Measurements from ENCODE around the gene AUTS2. TPM values are rescaled to one million over a fixed set of nuclear protein-coding genes. Genes with fewer than 3 reads are reported as not detected.

AUTS2 gene
- total RNA-seq, 1 experiment from 2014 or later: 256 TPM

DNA sequence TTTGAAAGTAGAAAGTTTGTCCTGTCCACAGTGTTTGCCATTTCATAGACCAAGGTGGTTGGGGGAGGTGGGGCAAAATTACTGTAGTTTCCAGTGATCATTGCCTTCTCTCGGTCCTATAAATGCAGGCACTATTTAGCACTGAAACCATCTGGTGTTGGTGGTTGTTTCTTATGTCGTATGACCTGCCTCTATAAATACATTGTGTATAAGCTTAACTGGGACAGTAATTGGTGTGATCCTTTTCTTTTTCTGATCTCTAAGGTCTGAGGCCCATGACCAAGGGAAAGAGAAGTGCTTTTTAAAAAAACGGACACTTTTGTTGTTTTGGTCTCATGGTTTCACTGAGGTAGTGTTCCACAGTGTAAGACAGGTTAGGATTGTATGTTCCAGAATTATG lies 63.1 kb downstream of the AUTS2 start:
- TF ChIP-seq, protein P1, sequence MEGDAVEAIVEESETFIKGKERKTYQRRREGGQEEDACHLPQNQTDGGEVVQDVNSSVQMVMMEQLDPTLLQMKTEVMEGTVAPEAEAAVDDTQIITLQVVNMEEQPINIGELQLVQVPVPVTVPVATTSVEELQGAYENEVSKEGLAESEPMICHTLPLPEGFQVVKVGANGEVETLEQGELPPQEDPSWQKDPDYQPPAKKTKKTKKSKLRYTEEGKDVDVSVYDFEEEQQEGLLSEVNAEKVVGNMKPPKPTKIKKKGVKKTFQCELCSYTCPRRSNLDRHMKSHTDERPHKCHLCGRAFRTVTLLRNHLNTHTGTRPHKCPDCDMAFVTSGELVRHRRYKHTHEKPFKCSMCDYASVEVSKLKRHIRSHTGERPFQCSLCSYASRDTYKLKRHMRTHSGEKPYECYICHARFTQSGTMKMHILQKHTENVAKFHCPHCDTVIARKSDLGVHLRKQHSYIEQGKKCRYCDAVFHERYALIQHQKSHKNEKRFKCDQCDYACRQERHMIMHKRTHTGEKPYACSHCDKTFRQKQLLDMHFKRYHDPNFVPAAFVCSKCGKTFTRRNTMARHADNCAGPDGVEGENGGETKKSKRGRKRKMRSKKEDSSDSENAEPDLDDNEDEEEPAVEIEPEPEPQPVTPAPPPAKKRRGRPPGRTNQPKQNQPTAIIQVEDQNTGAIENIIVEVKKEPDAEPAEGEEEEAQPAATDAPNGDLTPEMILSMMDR (conservative IDR thresholded peaks at IDR 0.05): no peak
- Histone ChIP-seq H2BK120ac (ENCODE audit: low read depth, low read length, poor library complexity, severe bottlenecking) (no peak overlapping the region), H3K14ac (ENCODE audit: insufficient read depth, low read length) (no peak overlapping the region), H2BK12ac (ENCODE audit: insufficient read length, low read depth, low read length) (no peak overlapping the region), H2AFZ (ENCODE audit: low read length) (no peak overlapping the region), H4K5ac (ENCODE audit: insufficient read length, low read depth, low read length) (no peak overlapping the region), H3K27ac (ENCODE audit: insufficient read length, low read depth, low read length) (no peak overlapping the region), H2BK20ac (ENCODE audit: low read depth, low read length, poor library complexity, severe bottlenecking) (no peak overlapping the region), H2AK5ac (ENCODE audit: insufficient read length, low read length) (no peak overlapping the region), H3K9me3 (ENCODE audit: control insufficient read depth, low read depth, low read length) (no peaks in the 10 kb centered on the region), H3K79me1 (ENCODE audit: insufficient read depth, low read depth, low read length, poor library complexity, severe bottlenecking) (no peaks in the 10 kb centered on the region), H3K23me2 (ENCODE audit: insufficient read length, low read depth, low read length, poor library complexity, severe bottlenecking) (no peaks in the 10 kb centered on the region), H3K79me2 (ENCODE audit: insufficient read depth, low read length) (no peaks in the 10 kb centered on the region), H3K23ac (ENCODE audit: insufficient read length, low read depth, low read length) (no peak overlapping the region), H3T11ph (ENCODE audit: low read length) (no peak overlapping the region), H4K91ac (ENCODE audit: insufficient read length, low read depth, low read length) (no peak overlapping the region), H3K27me3 (ENCODE audit: insufficient read depth, low read length) (no peaks in the 10 kb centered on the region), H4K20me1 (ENCODE audit: control insufficient read depth, insufficient read depth, insufficient read length) (no peaks in the 10 kb centered on the region), H3K18ac (ENCODE audit: insufficient read length, low read depth, low read length) (no peak overlapping the region), H3K56ac (ENCODE audit: insufficient read length, low read depth, low read length) (no peak overlapping the region), H2BK15ac (ENCODE audit: low read depth, low read length) (no peak overlapping the region), H4K8ac (replicated peaks; ENCODE audit: insufficient read length, low read depth, low read length) (no peak overlapping the region), H3K4me2 (ENCODE audit: insufficient read depth, insufficient read length, low read length) (no peak overlapping the region), H2BK5ac (ENCODE audit: insufficient read length, low read length) (no peak overlapping the region), H3K4me1 (ENCODE audit: insufficient read depth, low read length) (peaks cover 3% of the 10 kb centered on the region; the same call in 1 of the 2 replicates), H3K9ac (ENCODE audit: extremely low read depth, insufficient read length, low read length) (no peak overlapping the region), H3K4ac (ENCODE audit: low read depth, low read length) (no peak overlapping the region)
- H3K4me3 Mint-ChIP-seq: no peak overlapping the region
- H3K9me3 Mint-ChIP-seq: no peaks in the 10 kb centered on the region
- no CpG with 5 or more reads among the region's 3 CpGs for WGBS (ENCODE audit: extremely low coverage, insufficient read length, low lambda C conversion rate)
- peaks cover 24 to 30% of the 10 kb centered on the region in 2 experiments for H3K4me1 Mint-ChIP-seq
- no peaks in the 10 kb centered on the region for H3K27me3 Mint-ChIP-seq (ENCODE audit: low read depth)
- no peaks in the 10 kb centered on the region for H3K36me3 Mint-ChIP-seq (ENCODE audit: insufficient read depth in 1 of 3, low read depth in 3 of 3)
- no peak overlapping the region for H3K27ac Mint-ChIP-seq
- DNase-seq: no peak

All from H9 (cell line).